ENCODE measurements around the gene CADM4. TPM values are rescaled to one million over a fixed set of nuclear protein-coding genes. Genes with fewer than 3 reads are reported as not detected.
"Not testable (repeated sequence)": the region's sequence is repeated elsewhere in the genome, so short reads cannot be mapped to it uniquely, and the experiment has no call there.

The CADM4 gene
- total RNA-seq, 4 donors from 2014 or later, result 85.2 to 108 (median 102) TPM

GRCh38 chr19:43589678-43590077, 50.0 kb downstream of the CADM4 start:
- TF ChIP-seq CTCF (IDR thresholded peaks at IDR 0.05) (no peak), EP300 (IDR thresholded peaks at IDR 0.05) (no peak), POLR2A (IDR thresholded peaks at IDR 0.05) (no peak)
- no peak overlapping the region for H3K4me3 ChIP-seq
- no peaks in the 10 kb centered on the region for H3K9me3 ChIP-seq
- no peak overlapping the region for H3K27ac ChIP-seq
- no peak for DNase-seq (ENCODE audit: low spot score in 2 of 2)
- 77 to 82% methylated on average over 6 of the region's 6 CpGs for WGBS, 2 donors
- H3K27me3 ChIP-seq, result no peaks in the 10 kb centered on the region
- peaks cover 0 to 20% (median 9%) of the 10 kb centered on the region in 4 donors for H3K4me1 ChIP-seq
- peaks cover 0 to 80% (median 0%) of the 10 kb centered on the region in 3 donors for H3K36me3 ChIP-seq

- peaks cover 0 to 80% (median 0%) of the 10 kb centered on the region in 3 donors for H3K36me3 ChIP-seq
- 67 to 88% methylated on average over 5 of the region's 5 CpGs for WGBS, 2 donors
- no peak overlapping the region for H3K27ac ChIP-seq
- no peak for DNase-seq (ENCODE audit: low spot score in 2 of 2)
- H3K9me3 ChIP-seq, result no peaks in the 10 kb centered on the region
- peaks cover 0 to 18% (median 5%) of the 10 kb centered on the region in 4 donors for H3K4me1 ChIP-seq
- H3K27me3 ChIP-seq, result no peaks in the 10 kb centered on the region
- TF ChIP-seq EP300 (IDR thresholded peaks at IDR 0.05) (no peak), POLR2A (IDR thresholded peaks at IDR 0.05) (no peak), CTCF (IDR thresholded peaks at IDR 0.05) (no peak)
- no peak overlapping the region for H3K4me3 ChIP-seq
These were observed 50.4 kb downstream of the CADM4 start for GRCh38 chr19:43589277-43589676.

GRCh38 chr19:43587029-43587428, 52.6 kb downstream of the CADM4 start:
- Histone ChIP-seq H3K36me3 (peaks cover 0 to 60% (median 0%) of the 10 kb centered on the region in 3 donors), H3K4me1 (peaks cover 0 to 11% (median 0%) of the 10 kb centered on the region in 4 donors)
- 91 to 95% methylated on average over 3 of the region's 3 CpGs for WGBS, 2 donors

GRCh38 chr19:43586346-43586745, 53.3 kb downstream of the CADM4 start:
- Histone ChIP-seq H3K4me3 (no peak overlapping the region), H3K9me3 (no peaks in the 10 kb centered on the region), H3K27ac (no peak overlapping the region), H3K4me1 (peaks cover 0 to 18% (median 0%) of the 10 kb centered on the region in 4 donors), H3K27me3 (no peaks in the 10 kb centered on the region), H3K36me3 (peaks cover 0 to 53% (median 0%) of the 10 kb centered on the region in 3 donors)
- no peak for DNase-seq (ENCODE audit: low spot score in 2 of 2)
- no peak for TF ChIP-seq POLR2A (IDR thresholded peaks at IDR 0.05)
- no peak for TF ChIP-seq CTCF (IDR thresholded peaks at IDR 0.05)
- no peak for TF ChIP-seq EP300 (IDR thresholded peaks at IDR 0.05)
- WGBS, 2 donors, result 47 to 60% methylated on average over 2 of the region's 2 CpGs

More at GRCh38 chr19:43587029-43587428, 52.6 kb downstream of the CADM4 start:
- H3K27me3 ChIP-seq; H3K4me3 ChIP-seq; H3K27ac ChIP-seq; H3K9me3 ChIP-seq; DNase-seq (ENCODE audit: low spot score in 2 of 2): not testable (repeated sequence)

GRCh38 chr19:43584484-43584883, 55.2 kb downstream of the CADM4 start:
- TF ChIP-seq CTCF (IDR thresholded peaks at IDR 0.05), result no peak
- WGBS, 2 donors, result 81 to 100% methylated on average over 1 of the region's 1 CpG

GRCh38 chr19:43582495-43582894, 57.2 kb downstream of the CADM4 start:
- TF ChIP-seq EP300 (IDR thresholded peaks at IDR 0.05) (no peak), POLR2A (IDR thresholded peaks at IDR 0.05) (no peak), CTCF (IDR thresholded peaks at IDR 0.05) (no peak)
- no peaks in the 10 kb centered on the region for H3K9me3 ChIP-seq
- WGBS, 2 donors, result 94 to 95% methylated on average over 2 of the region's 2 CpGs
- peaks cover 0 to 17% (median 0%) of the 10 kb centered on the region in 3 donors for H3K36me3 ChIP-seq
- no peaks in the 10 kb centered on the region for H3K27me3 ChIP-seq
- DNase-seq (ENCODE audit: low spot score in 2 of 2), result no peak
- H3K27ac ChIP-seq, result peak overlapping the region in 1 of 4 donors; percentile 89
- peaks cover 0 to 35% (median 7%) of the 10 kb centered on the region in 4 donors for H3K4me1 ChIP-seq
- H3K4me3 ChIP-seq, result no peak overlapping the region

More at GRCh38 chr19:43584484-43584883, 55.2 kb downstream of the CADM4 start:
- H3K36me3 ChIP-seq, result peaks cover 0 to 34% (median 0%) of the 10 kb centered on the region in 3 donors
- no peak for DNase-seq (ENCODE audit: low spot score in 2 of 2)
- H3K27ac ChIP-seq, result peak overlapping the region in 1 of 4 donors; percentile 43
- no peaks in the 10 kb centered on the region for H3K9me3 ChIP-seq
- H3K4me3 ChIP-seq, result no peak overlapping the region
- peaks cover 0 to 35% (median 6%) of the 10 kb centered on the region in 4 donors for H3K4me1 ChIP-seq
- no peaks in the 10 kb centered on the region for H3K27me3 ChIP-seq

Measured in tibial nerve (tissue), 4 donors.